Ascending aorta (tissue), 2 donors: Measurements from ENCODE around the gene CFAP99. TPM values are rescaled to one million over a fixed set of nuclear protein-coding genes. Genes with fewer than 3 reads are reported as not detected.

ENCODE experiments used
- DNase-seq, 2 donors: peaks; one replicate each; pipeline ENCODE4 v3.0.0-alpha.2; 2019; ENCODE audit warnings: low spot score in 2 of 2
- H3K27ac ChIP-seq, 2 donors: fragments of 200-600 bp; sonication (generic); one replicate each; pipeline ENCODE4 v1.5.1; 2016 to 2017; ENCODE audit warnings: mild to moderate bottlenecking in 1 of 2
- H3K27me3 ChIP-seq: fragments of 200-600 bp; sonication (generic); one replicate; pipeline ENCODE4 v1.5.1; 2017
- H3K36me3 ChIP-seq, 2 donors: fragments of 200-600 bp; sonication (generic); one replicate each; pipeline ENCODE4 v1.5.1; 2016
- H3K4me1 ChIP-seq, 2 donors: fragments of 200-600 bp; sonication (generic); one replicate each; pipeline ENCODE4 v1.5.1; 2016 to 2017; ENCODE audit warnings: mild to moderate bottlenecking in 1 of 2
- H3K4me3 ChIP-seq, 2 donors: fragments of 200-600 bp; sonication (generic); one replicate each; pipeline ENCODE4 v1.5.1; 2016 to 2017; ENCODE audit warnings: mild to moderate bottlenecking in 1 of 2
- H3K9me3 ChIP-seq, 2 donors: fragments of 200-600 bp; sonication (generic); one replicate each; pipeline ENCODE4 v1.5.1; 2016
- CTCF ChIP-seq, 3 experiments: fragments of 200-600 bp in 2 of 3; fragments of 450-650 bp in 1 of 3; sonication (generic) in 2 of 3; IDR thresholded peaks; one replicate each; pipeline ENCODE4 v1.5.1; 2016 to 2019; ENCODE audit warnings: antibody characterized with exemption in 3 of 3, mild to moderate bottlenecking in 1 of 3, moderate library complexity in 1 of 3
- intact Hi-C: fragments of 100-400 bp; cut with DNase I; formaldehyde crosslinking; loops from one replicate; pipeline ENCODE4 v1.15.1; 2023
- total RNA-seq: library from RNA; depleted of rRNA; stranded (reverse); fragments of >200 nt; gene quantifications from one replicate; pipeline ENCODE4 v1.1.0, GENCODE V29; 2016

The CFAP99 gene
- total RNA-seq, 1 donor from 2014 or later = not detected

- H3K27me3 ChIP-seq = no peaks in the 10 kb centered on the region
- no peaks in the 10 kb centered on the region for H3K9me3 ChIP-seq
- no peak for DNase-seq
- no peak overlapping the region for H3K4me3 ChIP-seq
- H3K36me3 ChIP-seq = no peaks in the 10 kb centered on the region
- no peak overlapping the region for H3K27ac ChIP-seq
- H3K4me1 ChIP-seq = no peaks in the 10 kb centered on the region
- intact Hi-C loops = no loop called here
- no peak for TF ChIP-seq CTCF (IDR thresholded peaks at IDR 0.05)
These were observed 18.2 kb downstream of the CFAP99 start for GRCh38 chr4:2436761-2437474.

GRCh38 chr4:2437475-2438215 lies 18.9 kb downstream of the CFAP99 start:
- DNase-seq = no peak
- no peak for TF ChIP-seq CTCF (IDR thresholded peaks at IDR 0.05)
- H3K4me1 ChIP-seq = no peaks in the 10 kb centered on the region
- H3K4me3 ChIP-seq = no peak overlapping the region
- no peaks in the 10 kb centered on the region for H3K36me3 ChIP-seq
- no peak overlapping the region for H3K27ac ChIP-seq
- H3K27me3 ChIP-seq = no peaks in the 10 kb centered on the region
- intact Hi-C loops = no loop called here
- no peaks in the 10 kb centered on the region for H3K9me3 ChIP-seq

- Histone ChIP-seq H3K27ac (no peak overlapping the region), H3K4me3 (no peak overlapping the region), H3K4me1 (no peaks in the 10 kb centered on the region), H3K9me3 (no peaks in the 10 kb centered on the region), H3K36me3 (no peaks in the 10 kb centered on the region), H3K27me3 (no peaks in the 10 kb centered on the region)
- intact Hi-C loops = no loop called here
- TF ChIP-seq CTCF (IDR thresholded peaks at IDR 0.05) = no peak
- no peak for DNase-seq
These were observed 20.3 kb downstream of the CFAP99 start for GRCh38 chr4:2438822-2439718.

GRCh38 chr4:2441393-2442174 lies 22.8 kb downstream of the CFAP99 start:
- Histone ChIP-seq H3K4me3 (no peak overlapping the region), H3K9me3 (no peaks in the 10 kb centered on the region), H3K36me3 (no peaks in the 10 kb centered on the region), H3K27me3 (no peaks in the 10 kb centered on the region), H3K27ac (no peak overlapping the region), H3K4me1 (no peaks in the 10 kb centered on the region)
- DNase-seq = peak in 1 of 2 donors; percentile 69
- peak; percentile 29 to 54 (median 46) for TF ChIP-seq CTCF (IDR thresholded peaks at IDR 0.05)
- intact Hi-C loops = no loop called here
